Stromal cell of bone marrow (primary cell): ENCODE results near the gene C19orf33.
"Not testable (repeated sequence)": the region's sequence is repeated elsewhere in the genome, so short reads cannot be mapped to it uniquely, and the experiment has no call there.

Source experiments
- DNase-seq: peaks from one replicate; pipeline ENCODE4 v3.0.0-alpha.2; 2012; ENCODE audit warnings: low read depth

Gene C19orf33

GRCh38 chr19:38303517-38304351 is at the start of gene C19orf33:
Gene C19orf33, plus strand, starts transcription at chr19:38304251. Its CDS starts 11 bp downstream, at chr19:38304262.
- DNase-seq: no peak

- DNase-seq: no peak
Observed at GRCh38 chr19:38255383-38256014, 48.6 kb upstream of the C19orf33 start.

- DNase-seq: not testable (repeated sequence)
Observed at GRCh38 chr19:38261942-38262341, 42.1 kb upstream of the C19orf33 start.

GRCh38 chr19:38262585-38263268 is 41.3 kb upstream of the C19orf33 start:
- DNase-seq: no peak

- no peak for DNase-seq
Observed at GRCh38 chr19:38263689-38264485, 40.2 kb upstream of the C19orf33 start.

GRCh38 chr19:38264486-38265212 is 39.4 kb upstream of the C19orf33 start, which contains the start of gene SPINT2:
Gene SPINT2, plus strand, starts transcription at chr19:38264573. Its CDS starts 320 bp downstream, at chr19:38264893.
- DNase-seq: no peak

GRCh38 chr19:38265213-38265861 is 38.7 kb upstream of the C19orf33 start:
- DNase-seq: no peak

GRCh38 chr19:38265921-38266429 is 38.1 kb upstream of the C19orf33 start:
- DNase-seq: no peak

- DNase-seq: no peak
Observed at GRCh38 chr19:38266981-38267597, 37.0 kb upstream of the C19orf33 start.

GRCh38 chr19:38267761-38268483 is 36.1 kb upstream of the C19orf33 start:
- DNase-seq: no peak

GRCh38 chr19:38268539-38268938 is 35.5 kb upstream of the C19orf33 start:
- DNase-seq: no peak

GRCh38 chr19:38270587-38271167 is 33.4 kb upstream of the C19orf33 start:
- no peak for DNase-seq

GRCh38 chr19:38273499-38273898 is 30.6 kb upstream of the C19orf33 start:
- DNase-seq: no peak

GRCh38 chr19:38274739-38275138 is 29.3 kb upstream of the C19orf33 start:
- DNase-seq: no peak

GRCh38 chr19:38276942-38277517 is 27.0 kb upstream of the C19orf33 start:
- no peak for DNase-seq

GRCh38 chr19:38277549-38277948 is 26.5 kb upstream of the C19orf33 start:
- no peak for DNase-seq

- DNase-seq: no peak
Observed at GRCh38 chr19:38277969-38278680, 25.9 kb upstream of the C19orf33 start.

GRCh38 chr19:38278751-38279150 is 25.3 kb upstream of the C19orf33 start:
- no peak for DNase-seq
